GM12891 (cell line): ENCODE data around the gene EAF1.

ENCODE experiments used
- POLR2A ChIP-seq: IDR thresholded peaks from 2 replicates; pipeline ENCODE4 v1.6.1; 2011; ENCODE audit warnings: low read depth, low read length, control low read depth
- POLR2AphosphoS5 ChIP-seq: IDR thresholded peaks from 2 replicates; pipeline ENCODE4 v1.6.1; 2011; ENCODE audit warnings: low read depth, low read length, control low read depth
- POU2F2 ChIP-seq: IDR thresholded peaks from 2 replicates; pipeline ENCODE4 v1.6.1; 2011; ENCODE audit warnings: low read depth, mild to moderate bottlenecking, control low read depth, low read length, moderate library complexity
- SPI1 ChIP-seq: IDR thresholded peaks from 2 replicates; pipeline ENCODE4 v1.6.1; 2011; ENCODE audit warnings: low read depth, low read length, control low read depth
- TAF1 ChIP-seq: IDR thresholded peaks from 2 replicates; pipeline ENCODE4 v1.6.1; 2011; ENCODE audit warnings: low read depth, low read length, control low read depth

DNA sequence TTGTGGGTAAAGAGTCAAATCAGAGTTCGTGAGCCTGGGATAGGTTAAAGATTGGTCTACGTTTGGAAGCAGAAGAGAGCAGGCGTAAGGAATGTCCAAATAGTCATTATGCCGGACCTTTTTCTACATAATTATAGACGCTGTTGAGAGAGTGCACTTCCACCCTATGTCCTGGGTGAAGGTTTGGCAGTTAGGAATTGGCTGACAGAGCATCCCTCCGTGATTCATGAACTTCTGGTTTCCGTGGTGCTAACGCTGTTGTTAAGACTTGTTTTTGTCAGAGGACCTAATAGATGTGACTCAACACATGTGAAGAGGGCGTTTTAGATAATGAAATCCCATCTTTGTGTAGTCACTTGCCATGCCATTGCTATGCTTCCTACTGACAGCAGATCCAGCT is 1.1 kb downstream of the EAF1 start:
- TF ChIP-seq SPI1 = no peak
- TF ChIP-seq POLR2A = no peak
- no peak for TF ChIP-seq POLR2AphosphoS5
- TF ChIP-seq TAF1 = no peak
- no peak for TF ChIP-seq POU2F2
